ENCODE measurements around the gene SCAMP3.

GRCh38 chr1:155272466-155273342, 10.5 kb upstream of the SCAMP3 start:
- TF ChIP-seq POLR2A (IDR thresholded peaks at IDR 0.05) (no peak), CTCF (IDR thresholded peaks at IDR 0.05) (no peak)

All from ovary (tissue), 3 donors.